Muscle of arm (tissue), 12 donors: Measurements from ENCODE around the gene ZNF683. TPM values are rescaled to one million over a fixed set of nuclear protein-coding genes. Genes with fewer than 3 reads are reported as not detected.

Source experiments
- polyA plus RNA-seq, 12 donors: library from polyadenylated mRNA; unstranded; fragments of 120-200 nt; gene quantifications; one replicate each; pipeline ENCODE4 v1.2.1, GENCODE V29; 2013; ENCODE audit not compliant: insufficient read length in 12 of 12

Gene ZNF683
- polyA plus RNA-seq, 12 donors: 0.48 TPM; not detected in 11

Other genes starting within 250 kb of the ZNF683 start
- under 1 TPM in 10 of 12 donors, not detected in 2; 0.56 to 0.92 (median 0.77) TPM for gene FAM110D, start 213.7 kb downstream of the ZNF683 start, polyA plus RNA-seq
- gene C1orf232, start 203.8 kb downstream of the ZNF683 start, polyA plus RNA-seq: under 1 TPM in 1 of 12 donors, not detected in 11; 0.26 TPM
- gene ZNF593, start 202.8 kb downstream of the ZNF683 start, polyA plus RNA-seq: 10 to 100 TPM in 10 of 12 donors, not detected in 2; 11.6 to 18.2 (median 14.3) TPM
- 1 to 10 TPM in 8 of 12 donors, under 1 TPM in 2, not detected in 2; 0.49 to 2.1 (median 1.3) TPM for gene ZNF593OS, start 200.9 kb downstream of the ZNF683 start, polyA plus RNA-seq
- gene CNKSR1, start 195.3 kb downstream of the ZNF683 start, polyA plus RNA-seq: 10 to 100 TPM in 2 of 12 donors, 1 to 10 TPM in 9, not detected in 1; 1.7 to 13.5 (median 2.7) TPM
- gene CATSPER4, start 182.1 kb downstream of the ZNF683 start, polyA plus RNA-seq: under 1 TPM in 1 of 12 donors, not detected in 11; 0.08 TPM
- 10 to 100 TPM in 11 of 12 donors, not detected in 1; 21.0 to 34.8 (median 25.8) TPM for gene CEP85, start 138.6 kb downstream of the ZNF683 start, polyA plus RNA-seq
- gene SH3BGRL3, start 92.7 kb downstream of the ZNF683 start, polyA plus RNA-seq: 100 to 1,000 TPM in 2 of 12 donors, 10 to 100 TPM in 9, not detected in 1; 44.0 to 158 (median 54.0) TPM
- 10 to 100 TPM in 3 of 12 donors, 1 to 10 TPM in 8, not detected in 1; 5.3 to 20.5 (median 7.6) TPM for gene UBXN11, start 66.1 kb downstream of the ZNF683 start, polyA plus RNA-seq
- 10 to 100 TPM in 1 of 12 donors, 1 to 10 TPM in 9, not detected in 2; 1.3 to 40.6 (median 2.1) TPM for gene CD52, start 54.8 kb downstream of the ZNF683 start, polyA plus RNA-seq
- gene CRYBG2, start 18.6 kb downstream of the ZNF683 start, polyA plus RNA-seq: 10 to 100 TPM in 1 of 12 donors, 1 to 10 TPM in 2, under 1 TPM in 1, not detected in 8; 0.28 to 10.2 (median 2.3) TPM
- under 1 TPM in 2 of 12 donors, not detected in 10; 0.07 to 0.11 TPM for gene LIN28A, start 38.1 kb upstream of the ZNF683 start, polyA plus RNA-seq
- gene DHDDS, start 59.6 kb upstream of the ZNF683 start, polyA plus RNA-seq: 10 to 100 TPM in 11 of 12 donors, not detected in 1; 16.7 to 28.3 (median 20.4) TPM
- gene HMGN2, start 99.7 kb upstream of the ZNF683 start, polyA plus RNA-seq: 1,000 to 10,000 TPM in 2 of 12 donors, 100 to 1,000 TPM in 10; 542 to 2,322 (median 683) TPM
- gene RPS6KA1, start 157.0 kb upstream of the ZNF683 start, polyA plus RNA-seq: 10 to 100 TPM in 2 of 12 donors, 1 to 10 TPM in 9, not detected in 1; 4.2 to 31.6 (median 5.9) TPM